Esophagus muscularis mucosa (tissue), 4 donors: Measurements from ENCODE around the gene MYH10.

Experiments
- EP300 ChIP-seq: sonication (generic); formaldehyde crosslinking; IDR thresholded peaks from one replicate; pipeline ENCODE4 v1.6.1; 2017; ENCODE audit warnings: antibody characterized with exemption
- POLR2A ChIP-seq: fragments of 450-650 bp; IDR thresholded peaks from one replicate; pipeline ENCODE4 v1.6.1; 2017; ENCODE audit warnings: antibody characterized with exemption, moderate library complexity, mild to moderate bottlenecking, low read depth
- TF ChIP-seq, protein P1 (sequence below), 3 experiments: fragments of 200-600 bp in 2 of 3; fragments of 450-650 bp in 1 of 3; sonication (generic) in 2 of 3; IDR thresholded peaks; one replicate each; pipeline ENCODE4 v1.5.1; 2017 to 2019; ENCODE audit warnings: antibody characterized with exemption in 3 of 3, mild to moderate bottlenecking in 2 of 3, moderate library complexity in 1 of 3

DNA sequence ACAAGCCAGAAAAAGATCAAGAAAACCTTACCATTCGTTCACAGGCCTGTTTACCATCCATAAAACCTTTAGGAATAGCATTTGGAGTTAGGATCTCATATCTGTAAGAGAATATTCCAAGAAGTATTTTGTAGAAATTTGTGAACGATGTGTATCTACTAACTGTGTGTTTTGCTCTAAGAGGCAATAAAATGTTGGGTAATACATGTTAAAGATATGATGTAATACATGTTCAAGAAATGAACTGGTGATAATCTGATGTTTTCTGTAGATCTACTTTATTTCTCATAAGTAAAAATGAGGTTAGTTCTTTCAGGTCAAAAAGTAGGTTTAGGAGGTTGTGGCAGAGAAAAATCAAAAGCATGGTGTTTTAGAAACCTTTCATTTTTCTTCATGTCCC lies 111.7 kb downstream of the MYH10 start:
- TF ChIP-seq, protein P1, sequence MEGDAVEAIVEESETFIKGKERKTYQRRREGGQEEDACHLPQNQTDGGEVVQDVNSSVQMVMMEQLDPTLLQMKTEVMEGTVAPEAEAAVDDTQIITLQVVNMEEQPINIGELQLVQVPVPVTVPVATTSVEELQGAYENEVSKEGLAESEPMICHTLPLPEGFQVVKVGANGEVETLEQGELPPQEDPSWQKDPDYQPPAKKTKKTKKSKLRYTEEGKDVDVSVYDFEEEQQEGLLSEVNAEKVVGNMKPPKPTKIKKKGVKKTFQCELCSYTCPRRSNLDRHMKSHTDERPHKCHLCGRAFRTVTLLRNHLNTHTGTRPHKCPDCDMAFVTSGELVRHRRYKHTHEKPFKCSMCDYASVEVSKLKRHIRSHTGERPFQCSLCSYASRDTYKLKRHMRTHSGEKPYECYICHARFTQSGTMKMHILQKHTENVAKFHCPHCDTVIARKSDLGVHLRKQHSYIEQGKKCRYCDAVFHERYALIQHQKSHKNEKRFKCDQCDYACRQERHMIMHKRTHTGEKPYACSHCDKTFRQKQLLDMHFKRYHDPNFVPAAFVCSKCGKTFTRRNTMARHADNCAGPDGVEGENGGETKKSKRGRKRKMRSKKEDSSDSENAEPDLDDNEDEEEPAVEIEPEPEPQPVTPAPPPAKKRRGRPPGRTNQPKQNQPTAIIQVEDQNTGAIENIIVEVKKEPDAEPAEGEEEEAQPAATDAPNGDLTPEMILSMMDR (IDR thresholded peaks at IDR 0.05), result no peak
- TF ChIP-seq POLR2A (no peak), EP300 (no peak)
